Measurements from ENCODE around the gene KRT6C.
"Not testable (repeated sequence)": the region's sequence is repeated elsewhere in the genome, so short reads cannot be mapped to it uniquely, and the experiment has no call there.

Gene KRT6C

DNA sequence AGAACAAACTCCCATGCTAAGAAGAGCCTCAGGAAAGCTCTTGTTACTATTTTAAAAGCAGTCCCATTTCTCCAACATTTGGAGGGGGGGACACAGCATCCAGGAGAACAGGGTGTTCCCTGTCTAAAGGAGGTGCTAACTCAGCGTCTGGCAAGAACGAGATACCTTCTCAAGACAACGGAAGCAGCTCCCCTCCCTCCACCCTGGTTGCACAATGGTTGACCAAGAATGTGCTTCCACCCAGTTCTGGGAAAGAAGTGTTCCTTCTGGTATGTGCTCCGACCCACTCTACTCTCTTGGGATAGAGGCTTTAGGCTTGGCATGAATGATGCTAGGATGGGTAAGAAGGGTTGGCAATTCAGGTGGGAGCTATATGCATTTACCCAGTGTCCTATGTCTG is 20.9 kb upstream of the KRT6C start:
- DNase-seq (ENCODE audit: low read depth, low spot score), result no peak
- TF ChIP-seq, protein P1, sequence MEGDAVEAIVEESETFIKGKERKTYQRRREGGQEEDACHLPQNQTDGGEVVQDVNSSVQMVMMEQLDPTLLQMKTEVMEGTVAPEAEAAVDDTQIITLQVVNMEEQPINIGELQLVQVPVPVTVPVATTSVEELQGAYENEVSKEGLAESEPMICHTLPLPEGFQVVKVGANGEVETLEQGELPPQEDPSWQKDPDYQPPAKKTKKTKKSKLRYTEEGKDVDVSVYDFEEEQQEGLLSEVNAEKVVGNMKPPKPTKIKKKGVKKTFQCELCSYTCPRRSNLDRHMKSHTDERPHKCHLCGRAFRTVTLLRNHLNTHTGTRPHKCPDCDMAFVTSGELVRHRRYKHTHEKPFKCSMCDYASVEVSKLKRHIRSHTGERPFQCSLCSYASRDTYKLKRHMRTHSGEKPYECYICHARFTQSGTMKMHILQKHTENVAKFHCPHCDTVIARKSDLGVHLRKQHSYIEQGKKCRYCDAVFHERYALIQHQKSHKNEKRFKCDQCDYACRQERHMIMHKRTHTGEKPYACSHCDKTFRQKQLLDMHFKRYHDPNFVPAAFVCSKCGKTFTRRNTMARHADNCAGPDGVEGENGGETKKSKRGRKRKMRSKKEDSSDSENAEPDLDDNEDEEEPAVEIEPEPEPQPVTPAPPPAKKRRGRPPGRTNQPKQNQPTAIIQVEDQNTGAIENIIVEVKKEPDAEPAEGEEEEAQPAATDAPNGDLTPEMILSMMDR (IDR thresholded peaks at IDR 0.05; ENCODE audit: low read depth, low read length), result no peak
- in situ Hi-C loops (cut with HindIII; ENCODE audit: low sequenced_read_pairs), result no loop called here
- H3K4me3 ChIP-seq (ENCODE audit: low read depth, low read length), result no peak overlapping the region

DNA sequence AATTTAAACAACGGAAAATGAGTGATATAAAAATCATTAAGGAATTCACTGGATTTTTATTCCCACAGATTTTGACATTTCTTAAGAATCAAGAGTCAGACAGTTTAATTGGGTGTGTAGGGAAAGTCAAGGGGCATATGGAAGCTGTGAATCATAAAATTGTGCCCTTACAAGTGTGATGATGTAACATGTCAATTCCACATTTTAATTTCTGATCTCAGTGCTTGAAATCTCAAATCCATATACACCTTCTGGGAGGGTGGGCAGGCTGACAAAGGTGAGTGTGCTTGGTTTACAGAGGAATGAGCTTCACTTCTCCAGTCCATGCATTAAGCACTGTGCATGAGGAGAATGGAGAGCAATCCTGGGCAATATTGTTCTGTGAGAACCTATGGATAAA is 20.5 kb upstream of the KRT6C start:
- DNase-seq (ENCODE audit: low read depth, low spot score), result no peak
- no peak overlapping the region for H3K4me3 ChIP-seq (ENCODE audit: low read depth, low read length)
- in situ Hi-C loops (cut with HindIII; ENCODE audit: low sequenced_read_pairs), result no loop called here
- TF ChIP-seq, protein P1 (IDR thresholded peaks at IDR 0.05; ENCODE audit: low read depth, low read length), result no peak

DNA sequence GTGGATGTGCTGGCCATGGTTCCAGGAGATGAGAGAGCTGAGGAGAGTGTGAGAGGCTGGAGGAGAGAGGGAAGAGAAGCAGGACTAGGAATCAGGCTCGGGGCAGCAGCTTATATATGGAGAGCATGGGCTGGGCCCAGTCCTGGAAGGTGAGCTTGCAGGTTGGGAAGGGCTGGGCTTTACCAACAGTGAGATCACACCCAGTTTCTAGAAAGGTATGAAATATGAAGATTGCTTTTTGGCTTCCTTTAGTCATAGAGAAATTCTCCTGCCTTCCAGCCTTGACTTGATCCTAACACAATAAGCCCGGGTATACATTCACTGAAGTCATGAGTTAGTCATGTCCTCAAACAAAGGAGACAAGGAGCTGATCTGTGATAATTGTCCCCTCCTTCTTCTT is 19.6 kb upstream of the KRT6C start, which contains the start of gene KRT6A:
TSS of gene KRT6A (minus strand) at position 86 of the 400 bp plus-strand sequence. CDS start at position 17, 69 bp downstream.
- TF ChIP-seq, protein P1 (IDR thresholded peaks at IDR 0.05; ENCODE audit: low read depth, low read length), result no peak
- in situ Hi-C loops (cut with HindIII; ENCODE audit: low sequenced_read_pairs), result no loop called here
- no peak within 1 kb of the TSS for H3K4me3 ChIP-seq (ENCODE audit: low read depth, low read length)
- no peak for DNase-seq (ENCODE audit: low read depth, low spot score)

DNA sequence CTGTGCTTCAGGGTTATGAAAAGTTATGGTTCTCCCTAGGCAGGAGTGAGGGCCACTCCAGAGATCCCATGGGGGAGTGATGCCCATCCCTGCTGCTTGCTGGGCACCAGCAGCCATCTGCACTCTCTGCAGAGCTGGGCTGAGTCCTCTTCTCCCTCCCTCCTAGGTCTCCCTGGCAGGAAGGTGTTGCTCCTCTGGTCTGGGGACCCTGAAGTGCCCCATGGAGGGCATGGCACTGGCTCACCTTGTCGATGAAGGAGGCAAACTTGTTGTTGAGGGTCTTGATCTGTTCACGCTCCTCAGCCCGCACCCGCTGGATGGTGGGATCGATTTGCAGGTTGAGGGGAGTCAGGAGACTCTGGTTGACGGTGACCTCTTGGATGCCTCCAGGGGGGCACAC is 18.8 kb upstream of the KRT6C start:
- H3K4me3 ChIP-seq (ENCODE audit: low read depth, low read length); in situ Hi-C loops (cut with HindIII; ENCODE audit: low sequenced_read_pairs); DNase-seq (ENCODE audit: low read depth, low spot score): not testable (repeated sequence)

DNA sequence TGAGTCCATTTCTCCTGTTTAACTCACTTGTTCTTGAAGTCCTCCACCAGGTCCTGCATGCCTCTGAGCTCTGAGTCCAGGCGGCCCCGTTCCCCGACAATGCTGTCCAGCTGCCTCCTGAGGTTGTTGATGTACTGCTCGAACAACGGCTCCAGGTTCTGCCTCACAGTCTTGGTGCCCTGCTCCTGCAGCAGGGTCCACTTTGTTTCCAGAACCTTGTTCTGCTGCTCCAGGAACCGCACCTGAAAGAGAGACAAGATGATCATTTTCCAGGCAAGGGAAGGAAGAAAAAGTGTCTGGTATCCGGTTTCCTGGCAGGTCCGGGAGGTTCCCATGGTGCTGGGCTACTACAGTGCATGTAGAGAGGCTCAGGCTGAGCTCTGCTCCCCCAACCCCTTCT is 17.9 kb upstream of the KRT6C start:
- in situ Hi-C loops (cut with HindIII; ENCODE audit: low sequenced_read_pairs); H3K4me3 ChIP-seq (ENCODE audit: low read depth, low read length); DNase-seq (ENCODE audit: low read depth, low spot score): not testable (repeated sequence)

DNA sequence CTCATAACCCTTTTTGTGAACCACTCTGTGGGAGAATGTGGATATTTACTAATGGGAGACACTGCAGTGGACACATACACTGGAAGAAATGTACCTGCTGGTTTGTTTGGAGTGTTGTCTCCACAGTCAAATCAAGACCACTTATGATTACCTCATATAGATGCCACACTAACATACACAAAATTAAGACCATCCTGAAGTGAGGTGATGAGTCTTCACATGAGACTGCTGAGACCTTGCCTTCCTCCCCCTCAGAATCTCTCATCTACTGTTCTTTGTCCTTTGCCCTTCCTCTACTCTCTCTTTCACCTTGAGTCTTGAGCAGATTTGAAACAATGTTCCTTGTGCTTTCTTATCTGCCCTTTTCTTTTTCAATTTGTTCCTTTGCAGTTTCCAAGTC is 15.1 kb upstream of the KRT6C start:
- TF ChIP-seq, protein P1 (IDR thresholded peaks at IDR 0.05; ENCODE audit: low read depth, low read length), result no peak
- no peak overlapping the region for H3K4me3 ChIP-seq (ENCODE audit: low read depth, low read length)
- no peak for DNase-seq (ENCODE audit: low read depth, low spot score)
- in situ Hi-C loops (cut with HindIII; ENCODE audit: low sequenced_read_pairs), result no loop called here

DNA sequence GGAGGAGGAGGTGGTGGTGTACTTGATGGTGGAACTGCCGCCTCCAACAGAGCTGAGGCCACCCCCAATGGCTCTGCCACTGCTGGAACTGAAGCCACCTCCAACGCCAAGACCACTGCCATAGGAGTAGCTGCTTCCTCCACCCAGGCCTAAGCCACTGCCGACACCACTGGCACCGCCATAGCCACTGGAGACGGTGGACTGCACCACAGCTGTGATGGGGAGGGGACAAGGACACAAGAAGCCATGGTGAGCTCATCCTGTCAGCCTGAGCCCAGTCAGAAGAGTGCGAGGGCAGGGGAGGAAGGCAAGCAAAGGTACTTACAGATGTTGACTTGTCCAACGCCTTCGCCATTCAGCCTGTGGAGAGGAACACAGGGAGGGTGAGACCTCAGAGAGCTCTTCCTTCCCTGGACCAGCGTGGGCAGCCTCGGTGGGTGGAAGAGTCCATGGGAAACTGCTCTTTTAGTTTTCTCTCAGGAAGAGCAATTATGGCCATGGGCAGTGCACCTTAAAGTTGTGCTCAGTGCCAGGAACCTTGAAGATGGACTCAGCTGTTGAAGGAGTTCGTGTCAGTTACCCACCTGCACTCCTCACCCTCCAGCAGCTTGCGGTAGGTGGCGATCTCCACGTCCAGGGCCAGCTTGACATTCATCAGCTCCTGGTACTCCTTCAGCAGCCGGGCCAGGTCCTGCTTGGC is 14.3 kb upstream of the KRT6C start:
- DNase-seq (ENCODE audit: low read depth, low spot score); in situ Hi-C loops (cut with HindIII; ENCODE audit: low sequenced_read_pairs); H3K4me3 ChIP-seq (ENCODE audit: low read depth, low read length): not testable (repeated sequence)

DNA sequence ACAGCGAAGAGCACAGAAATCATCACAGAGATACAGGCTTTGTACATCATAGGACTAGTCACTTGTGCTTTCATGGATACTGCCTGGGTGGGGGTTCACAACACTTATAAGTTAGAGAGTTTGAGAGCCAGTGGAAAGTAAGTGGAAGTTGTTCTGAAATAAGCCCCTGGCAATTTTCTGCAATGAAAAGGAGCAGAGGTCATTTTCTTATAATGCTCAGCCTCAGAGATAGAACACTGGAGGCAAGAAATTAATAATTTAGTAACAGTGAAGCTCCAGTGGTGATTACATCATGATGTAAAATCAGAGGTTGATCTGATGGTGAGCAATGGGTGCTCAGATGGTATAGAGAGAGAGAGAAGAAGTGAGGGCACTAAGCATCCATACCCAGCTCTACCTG is 13.6 kb upstream of the KRT6C start:
- TF ChIP-seq, protein P1 (IDR thresholded peaks at IDR 0.05; ENCODE audit: low read depth, low read length), result no peak
- H3K4me3 ChIP-seq (ENCODE audit: low read depth, low read length), result no peak overlapping the region
- DNase-seq (ENCODE audit: low read depth, low spot score), result no peak
- in situ Hi-C loops (cut with HindIII; ENCODE audit: low sequenced_read_pairs), result no loop called here
